T-cell (primary cell): ENCODE measurements around the gene TRAF7. TPM values are rescaled to one million over a fixed set of nuclear protein-coding genes. Genes with fewer than 3 reads are reported as not detected.

Experiments used
- ATAC-seq, 4 experiments: fragments of 200-7000 bp in 3 of 4; fragments of 150-1000 bp in 1 of 4; cut with Tn5 transposase; replicated peaks in 1 of 4; 1 replicate in 3 of 4; 2 replicates in 1 of 4; pipeline ENCODE4 v1.10.0; 2021; ENCODE audit warnings: moderate library complexity in 3 of 4, mild to moderate bottlenecking in 2 of 4, moderate number of reproducible peaks in 1 of 4
- CTCF ChIA-PET, 2 donors: fragments of 300-600 bp; sonication (Branson Sonifier 250); formaldehyde crosslinking; loops; one replicate each; lab custom pipeline; 2022; ENCODE audit warnings: antibody characterized with exemption in 2 of 2; lab: Charles Lee
- POLR2A ChIA-PET, 2 donors: fragments of 300-600 bp; sonication (Branson Sonifier 250); formaldehyde crosslinking; loops; one replicate each; lab custom pipeline; 2022; ENCODE audit warnings: antibody characterized with exemption in 2 of 2; lab: Charles Lee
- DNase-seq, 35 experiments: peaks; one replicate each; pipeline versions ENCODE4 v3.0.0 to v3.0.0-alpha.2; 2013 to 2023
- H3K27ac ChIP-seq: one replicate; pipeline ENCODE4 v1.5.1; 2013; ENCODE audit warnings: low read length
- H3K27me3 ChIP-seq, 2 experiments: replicated peaks in 1 of 2; 1 replicate in 1 of 2; 2 replicates in 1 of 2; pipeline versions ENCODE4 v1.6.1 to v1.7.0; 2013; ENCODE audit warnings: low read length in 1 of 2, mixed read lengths in 1 of 2; ENCODE audit not compliant: control insufficient read depth in 2 of 2, insufficient read depth in 2 of 2; ENCODE audit errors: extremely low read depth in 1 of 2
- H3K36me3 ChIP-seq, 2 donors: 1 replicate in 1 of 2; 2 replicates in 1 of 2; pipeline versions ENCODE4 v1.6.1 to v1.7.0; 2013; ENCODE audit warnings: low read length in 1 of 2; ENCODE audit not compliant: control insufficient read depth in 2 of 2, insufficient read depth in 1 of 2; ENCODE audit errors: extremely low read depth in 1 of 2
- H3K4me1 ChIP-seq, 2 experiments: 1 replicate in 1 of 2; 2 replicates in 1 of 2; pipeline versions ENCODE4 v1.6.1 to v1.7.0; 2013; ENCODE audit warnings: low read length in 2 of 2, mixed read lengths in 1 of 2; ENCODE audit not compliant: insufficient read depth in 2 of 2, control insufficient read depth in 1 of 2; ENCODE audit errors: extremely low read depth in 1 of 2
- H3K4me3 ChIP-seq, 2 donors: 1 replicate in 1 of 2; 2 replicates in 1 of 2; pipeline versions ENCODE4 v1.5.1 to v1.7.0; 2013; ENCODE audit warnings: mild to moderate bottlenecking in 2 of 2, low read length in 1 of 2, moderate library complexity in 1 of 2; ENCODE audit not compliant: control insufficient read depth in 1 of 2; ENCODE audit errors: extremely low read depth in 1 of 2
- H3K9me3 ChIP-seq: 2 replicates; pipeline ENCODE4 v1.7.0; 2013
- H3K27ac Mint-ChIP-seq, 2 donors: one replicate each; pipeline ENCODE4 v1.8.0; 2020 to 2021; ENCODE audit warnings: mild to moderate bottlenecking in 2 of 2, mixed read lengths in 2 of 2
- H3K27me3 Mint-ChIP-seq, 2 donors: one replicate each; pipeline ENCODE4 v1.8.0; 2021 to 2022; ENCODE audit warnings: mixed read lengths in 2 of 2
- H3K36me3 Mint-ChIP-seq: one replicate; pipeline ENCODE4 v1.8.0; 2021; ENCODE audit warnings: mixed read lengths
- H3K4me1 Mint-ChIP-seq, 3 donors: one replicate each; pipeline ENCODE4 v1.8.0; 2020 to 2022; ENCODE audit warnings: mixed read lengths in 3 of 3, mild to moderate bottlenecking in 1 of 3
- H3K4me3 Mint-ChIP-seq, 3 donors: one replicate each; pipeline ENCODE4 v1.8.0; 2020 to 2022; ENCODE audit warnings: mild to moderate bottlenecking in 3 of 3, mixed read lengths in 3 of 3, moderate library complexity in 3 of 3
- H3K9me3 Mint-ChIP-seq, 3 donors: one replicate each; pipeline ENCODE4 v1.8.0; 2020 to 2022; ENCODE audit warnings: mixed read lengths in 3 of 3
- WGBS: methylation state at CpG from one replicate; pipeline ENCODE4 v1.1.5; 2013; ENCODE audit warnings: missing lambda C conversion rate; ENCODE audit not compliant: insufficient coverage; 5-methylcytosine and 5-hydroxymethylcytosine counted together
- total RNA-seq, 35 experiments: library from RNA in 6 of 35; stranded (reverse) in 6 of 35; fragments of 120-200 nt in 1 of 35; gene quantifications; one replicate each; pipeline versions ENCODE4 v1.2.1 to v1.2.4 and lab custom pipeline; 2013 to 2026

Gene TRAF7
- total RNA-seq, 5 donors from 2014 or later (not counting 1 experiment from before 2014, with no cell fraction given) = 25.6 to 54.3 (median 43.9) TPM

- Mint-ChIP-seq H3K27ac (no peak overlapping the region), H3K9me3 (no peaks in the 10 kb centered on the region), H3K4me3 (no peak overlapping the region), H3K36me3 (no peaks in the 10 kb centered on the region), H3K4me1 (no peaks in the 10 kb centered on the region), H3K27me3 (peaks cover 0 to 3% of the 10 kb centered on the region in 2 donors)
- ChIA-PET POLR2A (no interaction called here), CTCF (no interaction called here)
- Histone ChIP-seq H3K4me1 (no peaks in the 10 kb centered on the region), H3K36me3 (no peaks in the 10 kb centered on the region), H3K27me3 (peaks cover 0 to 15% of the 10 kb centered on the region in 2 experiments), H3K9me3 (no peaks in the 10 kb centered on the region), H3K27ac (no peak overlapping the region), H3K4me3 (no peak overlapping the region)
- ATAC-seq (no peak), DNase-seq (no peak)
- 93% methylated on average over 17 of the region's 25 CpGs for WGBS
These were observed 33.8 kb downstream of the TRAF7 start for GRCh38 chr16:2189252-2189893.

DNA sequence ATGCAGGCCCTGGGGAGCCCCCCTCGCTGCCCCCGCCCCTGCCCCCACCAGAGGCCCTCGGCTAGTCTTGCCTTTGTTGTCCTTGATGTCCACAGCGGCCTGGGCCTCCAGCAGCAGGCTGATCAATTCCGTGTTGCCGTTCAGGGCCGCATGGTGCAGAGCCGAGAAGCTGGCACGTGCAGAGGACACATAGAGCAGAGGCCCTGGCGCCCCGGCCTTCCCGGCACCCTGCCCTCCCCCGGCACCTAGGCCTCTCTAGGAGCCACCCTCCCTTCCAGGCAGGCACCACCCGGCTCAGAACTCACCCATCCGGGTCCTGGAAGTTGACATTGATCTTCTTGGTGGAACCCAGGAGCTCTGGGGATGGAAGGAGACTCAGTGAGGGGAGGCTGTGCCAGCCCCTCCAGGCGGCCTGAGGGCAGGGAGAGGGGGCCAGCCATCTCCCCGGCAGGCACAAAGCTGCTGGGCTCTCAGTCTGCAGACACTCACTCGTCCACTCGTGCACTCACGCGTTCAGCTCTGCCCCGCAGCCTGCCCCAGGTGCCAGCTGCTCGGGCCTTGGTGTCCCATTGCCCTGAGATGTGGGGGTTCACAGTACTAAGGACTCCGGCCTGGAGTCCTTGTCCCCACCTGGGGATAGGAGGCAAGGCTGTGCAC, 34.5 kb downstream of the TRAF7 start:
- no peaks in the 10 kb centered on the region for H3K9me3 ChIP-seq
- WGBS = 83% methylated on average over 17 of the region's 24 CpGs
- peaks cover 0 to 5% (median 4%) of the 10 kb centered on the region in 3 donors for H3K4me1 Mint-ChIP-seq
- no peaks in the 10 kb centered on the region for H3K9me3 Mint-ChIP-seq
- ChIA-PET CTCF (no interaction called here), POLR2A (interaction anchor here in 1 of 2 donors (0.7 kb wide), 1 partner anchor 251 kb away, joined by 5 read pairs; no protein-coding TSS in a partner anchor)
- no peak overlapping the region for H3K27ac ChIP-seq
- DNase-seq = no peak
- H3K27me3 ChIP-seq = peaks cover 0 to 23% of the 10 kb centered on the region in 2 experiments
- ATAC-seq = no peak
- no peaks in the 10 kb centered on the region for H3K36me3 ChIP-seq
- H3K4me3 ChIP-seq = no peak overlapping the region
- peaks cover 5 to 8% of the 10 kb centered on the region in 2 donors for H3K27me3 Mint-ChIP-seq
- no peaks in the 10 kb centered on the region for H3K36me3 Mint-ChIP-seq
- no peak overlapping the region for H3K4me3 Mint-ChIP-seq
- no peak overlapping the region for H3K27ac Mint-ChIP-seq
- peaks cover 0 to 3% of the 10 kb centered on the region in 2 experiments for H3K4me1 ChIP-seq

DNA sequence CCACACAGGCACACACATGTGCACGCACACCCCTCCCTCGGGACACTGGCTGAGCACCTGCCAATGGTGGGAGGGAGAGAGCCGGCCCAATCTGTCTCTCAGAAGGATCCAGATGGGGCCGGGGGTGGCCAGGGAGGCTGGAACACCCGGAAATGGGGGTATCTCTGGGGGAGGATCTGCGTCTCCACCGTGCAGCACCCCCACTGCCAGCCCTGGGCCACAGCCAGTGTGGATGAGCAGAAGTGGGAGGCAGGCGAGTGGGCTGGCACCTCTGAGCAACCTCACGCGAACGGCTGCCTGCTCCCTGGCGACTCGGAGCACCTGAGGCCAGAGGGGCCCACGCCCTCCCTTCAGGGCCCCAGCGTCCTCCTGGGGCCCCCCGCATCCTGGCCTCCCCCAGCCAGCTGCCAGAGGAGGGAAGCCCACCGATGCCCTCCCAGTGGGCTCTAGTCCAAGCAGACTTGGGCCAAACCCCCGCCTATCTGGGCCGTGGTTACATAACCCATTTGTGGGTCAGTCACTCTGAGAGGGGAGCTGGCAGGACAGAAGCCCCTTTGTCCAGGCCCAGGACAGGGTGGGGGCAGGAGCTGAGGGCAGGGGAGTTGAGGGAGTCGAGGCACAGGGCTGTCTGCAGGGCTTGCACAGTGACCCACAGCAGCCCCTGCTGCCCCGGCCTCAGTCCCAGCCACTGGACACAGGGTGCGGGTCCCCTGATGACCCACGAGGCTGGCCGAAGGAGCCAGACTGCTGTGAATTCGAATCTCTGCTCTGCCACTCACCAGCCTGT, 35.3 kb downstream of the TRAF7 start:
- H3K27me3 Mint-ChIP-seq = peaks cover 5 to 9% of the 10 kb centered on the region in 2 donors
- no peak overlapping the region for H3K4me3 Mint-ChIP-seq
- DNase-seq = no peak
- CTCF ChIA-PET = no interaction called here
- WGBS = 81% methylated on average over 20 of the region's 25 CpGs
- H3K4me3 ChIP-seq = no peak overlapping the region
- POLR2A ChIA-PET = interaction anchor here in 1 of 2 donors (0.7 kb wide), 1 partner anchor 250 kb away, joined by 5 read pairs; no protein-coding TSS in a partner anchor
- H3K9me3 Mint-ChIP-seq = no peaks in the 10 kb centered on the region
- H3K9me3 ChIP-seq = no peaks in the 10 kb centered on the region
- no peaks in the 10 kb centered on the region for H3K36me3 ChIP-seq
- no peak overlapping the region for H3K27ac Mint-ChIP-seq
- peaks cover 0 to 10% of the 10 kb centered on the region in 2 experiments for H3K4me1 ChIP-seq
- H3K27me3 ChIP-seq = peaks cover 0 to 30% of the 10 kb centered on the region in 2 experiments
- ATAC-seq = no peak
- no peaks in the 10 kb centered on the region for H3K36me3 Mint-ChIP-seq
- H3K27ac ChIP-seq = no peak overlapping the region
- peaks cover 0 to 8% (median 4%) of the 10 kb centered on the region in 3 donors for H3K4me1 Mint-ChIP-seq

GRCh38 chr16:2191446-2191706, 35.8 kb downstream of the TRAF7 start:
- ATAC-seq (no peak), DNase-seq (no peak)
- Mint-ChIP-seq H3K4me3 (no peak overlapping the region), H3K36me3 (no peaks in the 10 kb centered on the region), H3K27me3 (peaks cover 5 to 9% of the 10 kb centered on the region in 2 donors), H3K27ac (no peak overlapping the region), H3K4me1 (peaks cover 0 to 8% (median 4%) of the 10 kb centered on the region in 3 donors), H3K9me3 (no peaks in the 10 kb centered on the region)
- no peaks in the 10 kb centered on the region for H3K36me3 ChIP-seq
- H3K4me1 ChIP-seq = peaks cover 0 to 12% of the 10 kb centered on the region in 2 experiments
- 87% methylated on average over 11 of the region's 11 CpGs for WGBS
- no peak overlapping the region for H3K4me3 ChIP-seq
- no peak overlapping the region for H3K27ac ChIP-seq
- H3K9me3 ChIP-seq = no peaks in the 10 kb centered on the region
- ChIA-PET CTCF (no interaction called here), POLR2A (no interaction called here)
- peaks cover 0 to 31% of the 10 kb centered on the region in 2 experiments for H3K27me3 ChIP-seq

DNA sequence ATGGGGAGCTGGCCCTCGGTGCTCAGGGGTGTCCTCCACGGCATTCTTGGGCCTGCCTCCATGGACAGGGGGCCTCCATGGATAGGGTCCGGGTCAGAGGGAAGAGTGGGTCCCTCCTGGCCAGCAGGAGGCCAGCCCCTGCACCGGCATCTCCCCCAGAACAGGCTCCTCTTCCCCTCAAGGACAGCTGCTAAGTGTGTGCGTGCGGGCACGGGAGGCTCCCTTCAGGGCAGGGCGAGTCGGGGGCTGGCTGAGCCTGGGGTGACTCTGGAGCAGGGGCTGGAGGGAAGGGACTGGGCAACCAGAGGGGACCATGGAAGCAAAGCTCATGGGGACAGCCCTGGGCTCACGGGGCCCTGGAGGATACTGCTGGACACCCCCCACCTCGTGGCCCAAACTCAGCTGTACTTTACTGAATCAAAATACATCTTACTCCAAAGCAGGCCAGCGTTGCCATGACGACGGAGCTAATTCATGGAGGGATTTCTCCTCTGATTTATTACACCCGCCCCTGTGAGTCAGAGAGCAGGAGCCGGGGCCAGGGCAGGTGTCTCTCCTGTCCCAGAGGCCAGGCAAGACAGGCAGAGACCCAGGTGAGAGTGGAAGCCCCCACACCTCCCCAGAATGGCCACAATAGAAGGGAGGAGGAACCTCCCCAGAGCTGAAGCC, 38.7 kb downstream of the TRAF7 start:
- H3K36me3 ChIP-seq = no peaks in the 10 kb centered on the region
- WGBS = 54% methylated on average over 4 of the region's 16 CpGs
- Mint-ChIP-seq H3K27ac (no peak overlapping the region), H3K27me3 (peaks cover 11 to 29% of the 10 kb centered on the region in 2 donors), H3K4me1 (peaks cover 0 to 8% (median 4%) of the 10 kb centered on the region in 3 donors), H3K4me3 (peak overlapping the region in 1 of 3 donors; percentile 61), H3K9me3 (no peaks in the 10 kb centered on the region), H3K36me3 (no peaks in the 10 kb centered on the region)
- POLR2A ChIA-PET = interaction anchor here in 1 of 2 donors (1.1 kb wide), 1 partner anchor 307 kb away, joined by 3 read pairs; no protein-coding TSS in a partner anchor
- CTCF ChIA-PET = interaction anchor here in 1 of 2 donors (0.9 to 1.1 kb wide), 2 partner anchors 64 to 307 kb away, joined by 3 to 5 read pairs; no protein-coding TSS in a partner anchor
- H3K27ac ChIP-seq = no peak overlapping the region
- peaks cover 3 to 50% of the 10 kb centered on the region in 2 experiments for H3K27me3 ChIP-seq
- ATAC-seq (peak in 1 of 4 experiments; percentile 11), DNase-seq (peak in 1 of 35 experiments; percentile 22)
- H3K9me3 ChIP-seq = no peaks in the 10 kb centered on the region
- no peak overlapping the region for H3K4me3 ChIP-seq
- H3K4me1 ChIP-seq = peaks cover 0 to 18% of the 10 kb centered on the region in 2 experiments
